Measurements from ENCODE around the gene PCCB.
"Not testable (repeated sequence)": the region's sequence is repeated elsewhere in the genome, so short reads cannot be mapped to it uniquely, and the experiment has no call there.

PCCB gene

DNA sequence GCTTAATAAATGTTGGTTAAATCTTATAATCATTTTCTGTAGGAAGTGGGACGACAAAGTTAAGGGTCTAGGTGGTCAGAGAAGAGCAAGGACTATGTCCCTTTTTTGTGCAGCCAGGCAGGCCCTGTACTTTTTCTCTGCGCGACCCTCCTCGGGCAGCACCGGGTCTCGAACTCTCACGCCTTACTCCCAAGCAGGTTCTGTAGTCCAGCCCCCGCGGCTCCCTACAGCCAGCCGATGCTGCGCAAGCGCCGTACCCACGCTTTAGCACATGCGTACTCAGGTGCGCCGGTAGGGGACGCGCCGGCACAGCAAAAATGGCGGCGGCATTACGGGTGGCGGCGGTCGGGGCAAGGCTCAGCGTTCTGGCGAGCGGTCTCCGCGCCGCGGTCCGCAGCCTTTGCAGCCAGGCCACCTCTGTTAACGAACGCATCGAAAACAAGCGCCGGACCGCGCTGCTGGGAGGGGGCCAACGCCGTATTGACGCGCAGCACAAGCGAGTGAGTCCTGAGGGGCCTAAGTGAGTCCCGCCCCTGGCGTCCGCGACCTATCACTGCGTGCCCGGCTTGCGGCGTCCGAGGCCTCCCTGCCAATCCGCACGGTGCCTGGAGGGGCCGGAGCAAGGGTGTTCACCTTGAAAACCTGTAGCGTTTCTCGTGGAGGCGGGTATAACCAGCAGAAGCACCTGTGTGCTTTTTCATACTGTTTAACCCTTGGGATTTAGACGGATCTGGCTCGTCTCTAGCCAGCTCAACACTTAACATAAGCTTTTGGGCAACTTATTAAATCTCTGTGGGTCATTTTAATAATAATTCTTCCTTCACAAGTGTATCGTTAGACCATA is at the start of gene PCCB:
PCCB (plus strand) TSS at position 282 of the 844 bp plus-strand sequence; CDS start at position 318, 36 bp downstream.
- peak; percentile 90 for DNase-seq

DNA sequence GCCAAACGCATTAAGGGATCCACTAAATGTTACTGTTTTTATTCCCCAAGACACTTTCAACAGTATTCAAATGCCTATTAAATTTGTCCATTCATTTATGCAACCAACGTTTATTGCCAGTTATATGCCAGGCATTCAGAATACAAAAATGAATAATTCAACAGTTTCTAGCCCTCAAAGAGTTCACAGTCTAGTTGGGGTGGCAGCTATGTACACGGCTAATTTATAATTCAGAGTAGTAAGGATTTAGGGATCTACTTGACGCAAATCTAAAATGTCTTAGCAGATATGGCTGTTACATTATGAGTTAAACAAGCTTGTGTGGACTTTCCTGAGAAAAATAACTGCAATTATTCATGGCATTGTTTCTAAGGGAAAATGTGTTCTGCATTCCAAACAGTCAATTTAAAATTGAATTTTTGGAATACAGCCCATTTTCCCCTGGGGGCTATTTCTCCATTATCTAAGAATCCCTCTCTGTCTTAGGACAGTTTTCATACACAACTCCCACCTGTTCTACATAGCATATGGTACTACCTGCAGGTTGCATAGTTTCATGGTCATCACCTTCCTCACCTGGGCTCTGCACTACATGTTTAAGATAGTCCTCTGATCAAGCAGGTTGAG is 42.5 kb upstream of the PCCB start:
- DNase-seq = no peak

DNA sequence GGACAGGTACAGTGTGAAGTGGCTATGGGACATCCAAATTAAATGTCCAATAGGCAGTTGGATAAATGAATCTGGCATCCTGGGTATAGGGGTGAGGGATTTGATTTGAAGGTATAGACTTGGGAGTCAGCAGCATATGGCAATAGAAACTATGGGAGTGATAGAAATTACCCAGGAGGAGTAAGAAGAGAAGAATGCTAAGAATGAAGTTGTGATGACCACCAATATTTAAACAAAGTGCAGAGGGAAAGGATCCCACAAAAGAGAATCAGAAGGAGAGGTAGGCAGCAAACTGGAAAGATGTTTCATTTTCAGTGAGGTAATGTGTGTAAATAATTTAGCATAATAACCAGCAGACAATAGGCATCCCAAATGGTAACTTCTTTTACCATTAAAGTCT is 40.2 kb upstream of the PCCB start:
- DNase-seq = no peak

- no peak for DNase-seq
Measured at GRCh38 chr3:136211547-136211946, 38.6 kb upstream of the PCCB start.

- DNase-seq = not testable (repeated sequence)
Measured at GRCh38 chr3:136222746-136223145, 27.4 kb upstream of the PCCB start.

DNA sequence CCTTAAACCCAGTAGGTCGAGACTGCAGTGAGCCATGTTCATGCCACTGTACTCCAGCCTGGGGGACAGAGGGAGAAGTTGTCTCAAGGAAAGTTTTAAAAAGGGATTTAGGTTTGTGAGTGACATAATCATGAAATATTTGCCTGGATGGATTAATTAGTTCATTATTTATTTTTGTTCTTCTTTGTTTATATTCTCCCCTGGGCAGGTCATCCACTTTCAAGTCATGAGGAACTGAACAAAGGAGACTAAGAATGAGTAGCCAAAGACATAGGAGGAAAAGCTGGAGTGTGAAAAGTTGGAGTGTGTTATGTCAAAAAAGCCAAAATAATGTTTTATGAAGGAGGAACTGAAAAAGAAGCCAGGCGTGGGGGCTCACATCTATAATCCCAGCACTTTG is 17.7 kb upstream of the PCCB start:
- DNase-seq = no peak

GRCh38 chr3:136235545-136235944 is 14.6 kb upstream of the PCCB start:
- no peak for DNase-seq

- DNase-seq = no peak
Measured at GRCh38 chr3:136236109-136236508, 14.0 kb upstream of the PCCB start.

DNA sequence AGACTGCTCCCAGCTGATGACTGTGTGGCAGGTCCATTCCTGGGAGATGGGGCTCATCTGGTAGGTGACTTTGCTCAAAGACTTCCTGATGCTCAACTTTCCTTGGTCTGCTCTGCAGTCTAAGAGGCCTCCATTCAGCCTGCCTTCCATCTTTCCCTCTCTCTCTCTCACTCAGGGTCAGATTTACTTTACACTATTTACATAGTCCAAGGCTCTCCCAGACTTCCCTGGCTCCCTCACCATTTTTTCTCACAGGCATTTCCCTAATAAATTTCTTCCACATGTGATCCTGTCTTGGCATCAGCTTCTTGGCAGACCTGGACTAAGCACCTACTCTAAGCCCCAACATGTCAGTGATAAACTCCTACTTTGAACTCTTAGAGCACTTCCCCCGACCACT is 13.0 kb upstream of the PCCB start:
- no peak for DNase-seq

- DNase-seq = no peak
Measured at GRCh38 chr3:136237961-136238649, 12.0 kb upstream of the PCCB start.

DNA sequence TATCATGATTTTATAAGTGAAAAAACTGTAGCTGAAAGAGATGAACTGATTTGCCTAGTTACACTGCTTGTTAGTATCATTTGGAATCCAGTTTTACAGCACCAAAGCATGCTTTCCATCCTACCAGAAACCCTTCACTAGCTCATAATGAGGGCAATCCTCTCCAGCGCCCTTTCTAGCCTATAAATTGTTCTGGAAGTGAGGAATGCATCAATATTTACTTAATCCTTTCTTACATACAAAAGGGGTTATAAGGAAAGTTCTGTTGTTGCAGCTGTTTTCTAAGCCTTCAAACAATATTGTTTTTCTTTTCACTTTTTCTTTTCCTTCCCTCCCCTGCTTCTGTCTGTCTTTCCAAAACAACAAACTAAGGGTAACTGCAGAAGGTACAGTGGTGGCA is 11.0 kb upstream of the PCCB start:
- DNase-seq = no peak

- DNase-seq = no peak
Measured at GRCh38 chr3:136245691-136246090, 4.4 kb upstream of the PCCB start.

GRCh38 chr3:136247436-136247835 is 2.7 kb upstream of the PCCB start:
- DNase-seq = no peak

DNA sequence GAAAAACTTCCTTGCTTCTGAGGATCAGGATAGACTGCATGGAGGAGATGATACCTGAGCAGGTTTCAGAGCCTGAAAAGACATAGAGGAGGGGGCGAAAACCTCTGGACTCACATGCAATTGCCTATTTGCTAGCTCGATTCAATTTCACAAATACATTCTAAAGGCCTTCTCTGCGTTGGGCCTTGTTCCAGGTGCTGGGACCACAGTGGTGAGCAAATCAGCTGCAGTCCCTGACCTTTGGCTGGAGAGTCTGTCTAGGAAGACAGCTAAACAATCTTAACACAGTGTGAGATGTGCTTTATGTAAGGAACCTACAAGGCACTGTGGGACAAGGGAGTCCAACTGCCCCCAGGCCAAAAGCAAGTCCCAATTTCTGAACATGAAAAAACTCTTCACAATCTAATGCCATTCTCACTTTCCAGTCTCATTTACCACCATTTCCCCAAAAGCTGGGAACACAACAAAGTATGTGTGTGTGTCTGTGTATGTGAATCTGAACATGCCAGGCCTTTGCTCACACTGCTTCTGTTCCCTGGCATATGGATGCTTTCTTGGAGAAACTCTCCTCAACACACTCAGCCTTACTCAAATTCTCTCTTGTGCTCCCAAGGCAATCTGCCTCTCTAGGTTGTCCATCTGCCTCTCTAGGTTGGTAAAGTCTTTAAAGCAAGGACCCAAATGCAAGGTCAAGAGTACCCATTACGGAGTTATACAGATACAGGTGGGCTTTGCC is 2.1 kb upstream of the PCCB start:
- DNase-seq = no peak

DNA sequence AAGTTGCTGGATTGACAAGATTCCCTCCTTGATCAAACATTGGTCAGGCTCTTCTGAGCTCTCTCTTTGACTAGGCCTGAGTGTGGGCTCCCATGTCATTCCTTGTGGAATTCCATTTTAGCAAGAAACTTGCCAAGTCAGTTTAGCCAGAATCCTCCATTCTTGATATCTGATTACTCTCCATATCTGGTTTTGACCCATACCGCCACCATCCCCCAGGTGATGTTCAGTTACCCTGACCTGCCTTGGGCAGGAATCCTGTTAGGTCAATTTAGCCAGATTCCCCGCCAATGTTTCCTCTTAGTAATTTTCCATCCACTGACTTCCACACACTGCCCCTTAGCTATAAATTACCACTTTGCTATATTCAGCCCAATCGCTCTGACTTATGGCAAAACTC is 1.0 kb upstream of the PCCB start:
- no peak for DNase-seq

DNA sequence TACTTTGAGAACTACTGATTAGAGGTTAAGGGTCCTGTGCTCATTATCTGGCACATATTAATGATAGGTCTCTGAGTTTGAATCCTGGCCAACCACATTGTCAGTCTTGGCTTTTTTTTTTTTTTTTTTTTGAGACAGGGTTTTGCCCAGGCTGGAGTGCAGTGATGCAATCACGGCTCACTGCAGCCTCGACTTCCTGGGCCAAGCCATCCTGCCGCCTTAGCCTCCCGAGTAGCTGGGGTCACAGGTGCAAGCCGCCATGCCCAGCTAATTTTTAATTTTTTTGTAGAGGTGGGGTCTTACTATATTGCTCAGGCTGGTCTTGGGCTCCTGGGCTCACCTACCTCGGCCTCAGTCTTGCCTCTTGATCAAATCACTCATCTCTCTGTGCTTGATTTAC is 547 bp upstream of the PCCB start:
- DNase-seq = no peak

- DNase-seq = peak; percentile 48
Measured at GRCh38 chr3:136250903-136251460, 842 bp downstream of the PCCB start.

GRCh38 chr3:136251511-136251910 is 1.4 kb downstream of the PCCB start:
- no peak for DNase-seq

DNA sequence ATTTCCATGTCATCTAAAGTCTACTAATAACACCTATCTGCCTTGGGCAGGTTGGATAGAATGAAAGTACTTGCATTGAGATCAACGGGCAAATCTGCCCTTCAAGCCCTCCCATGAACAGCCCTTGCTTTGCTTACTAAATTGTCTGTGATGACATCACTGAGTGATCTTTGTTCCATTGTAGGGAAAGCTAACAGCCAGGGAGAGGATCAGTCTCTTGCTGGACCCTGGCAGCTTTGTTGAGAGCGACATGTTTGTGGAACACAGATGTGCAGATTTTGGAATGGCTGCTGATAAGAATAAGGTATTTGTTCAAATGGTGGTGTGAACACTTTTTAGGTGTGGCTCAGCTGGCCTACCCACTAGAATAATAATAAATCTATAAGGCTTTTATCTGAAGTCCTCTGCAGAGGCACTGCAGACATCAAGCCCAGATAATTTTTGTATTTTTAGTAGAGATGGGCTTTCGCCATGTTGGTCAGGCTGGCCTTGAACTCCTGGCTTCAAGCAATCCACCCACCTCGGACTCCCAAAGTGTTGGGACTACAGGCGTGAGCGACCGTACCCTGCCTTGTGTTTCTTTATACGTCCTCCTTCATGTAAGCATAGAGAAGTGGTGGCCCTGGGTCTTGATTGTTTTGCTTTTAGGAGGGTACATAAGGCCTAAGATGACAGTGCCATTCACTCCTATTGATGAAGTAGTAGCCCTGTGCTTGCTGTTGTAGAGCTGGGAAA is 5.7 kb downstream of the PCCB start:
- no peak for DNase-seq

GRCh38 chr3:136258199-136258598 is 8.1 kb downstream of the PCCB start:
- no peak for DNase-seq

DNA sequence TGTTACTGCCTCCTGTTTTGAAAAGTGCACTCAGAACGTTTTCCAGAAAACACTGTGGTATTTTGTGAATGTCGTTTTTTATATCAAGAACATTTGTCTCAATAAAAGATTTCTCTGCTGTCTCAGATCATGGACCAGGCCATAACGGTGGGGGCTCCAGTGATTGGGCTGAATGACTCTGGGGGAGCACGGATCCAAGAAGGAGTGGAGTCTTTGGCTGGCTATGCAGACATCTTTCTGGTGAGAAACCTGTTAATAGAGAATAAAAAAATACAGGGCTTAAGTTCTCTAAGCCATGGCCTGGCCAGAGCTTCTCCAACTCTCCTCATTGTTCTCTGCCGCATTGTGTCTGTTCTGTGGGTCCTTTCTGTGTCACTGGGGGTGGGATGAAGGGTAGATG is 11.7 kb downstream of the PCCB start:
- no peak for DNase-seq

- DNase-seq = no peak
Measured at GRCh38 chr3:136262559-136262958, 12.4 kb downstream of the PCCB start.

Measured in NCI-H510A (cell line).